Nephron (organoid): ENCODE data around the gene STC2.
A peak's percentile ranks its signal among the peaks of the same experiment; 100 is the strongest.
"Not testable (repeated sequence)": the region's sequence is repeated elsewhere in the genome, so short reads cannot be mapped to it uniquely, and the experiment has no call there.

Source experiments
- H3K27ac Mint-ChIP-seq, 3 experiments: 2 replicates each; pipeline ENCODE4 v1.8.0; 2020; ENCODE audit warnings: mixed read lengths in 3 of 3, mild to moderate bottlenecking in 2 of 3, moderate library complexity in 1 of 3
- H3K27me3 Mint-ChIP-seq: 2 replicates; pipeline ENCODE4 v1.8.0; 2021; ENCODE audit warnings: low read depth, mild to moderate bottlenecking, moderate library complexity, mixed read lengths
- H3K36me3 Mint-ChIP-seq: 2 replicates; pipeline ENCODE4 v1.8.0; 2020; ENCODE audit warnings: low read depth, mixed read lengths
- H3K4me1 Mint-ChIP-seq: 2 replicates; pipeline ENCODE4 v1.8.0; 2020; ENCODE audit warnings: mixed read lengths
- H3K4me3 Mint-ChIP-seq, 3 experiments: 2 replicates each; pipeline ENCODE4 v1.8.0; 2020; ENCODE audit warnings: mild to moderate bottlenecking in 3 of 3, mixed read lengths in 3 of 3, moderate library complexity in 2 of 3
- H3K9me3 Mint-ChIP-seq: 2 replicates; pipeline ENCODE4 v1.8.0; 2020; ENCODE audit warnings: mixed read lengths
- TF ChIP-seq, protein P1 (sequence below), 3 experiments: fragments of 200-600 bp; sonication (generic); IDR thresholded peaks; one replicate each; pipeline ENCODE4 v1.5.0; 2021; ENCODE audit warnings: antibody characterized with exemption in 3 of 3; ENCODE audit not compliant: unreplicated experiment in 3 of 3

STC2 gene

DNA sequence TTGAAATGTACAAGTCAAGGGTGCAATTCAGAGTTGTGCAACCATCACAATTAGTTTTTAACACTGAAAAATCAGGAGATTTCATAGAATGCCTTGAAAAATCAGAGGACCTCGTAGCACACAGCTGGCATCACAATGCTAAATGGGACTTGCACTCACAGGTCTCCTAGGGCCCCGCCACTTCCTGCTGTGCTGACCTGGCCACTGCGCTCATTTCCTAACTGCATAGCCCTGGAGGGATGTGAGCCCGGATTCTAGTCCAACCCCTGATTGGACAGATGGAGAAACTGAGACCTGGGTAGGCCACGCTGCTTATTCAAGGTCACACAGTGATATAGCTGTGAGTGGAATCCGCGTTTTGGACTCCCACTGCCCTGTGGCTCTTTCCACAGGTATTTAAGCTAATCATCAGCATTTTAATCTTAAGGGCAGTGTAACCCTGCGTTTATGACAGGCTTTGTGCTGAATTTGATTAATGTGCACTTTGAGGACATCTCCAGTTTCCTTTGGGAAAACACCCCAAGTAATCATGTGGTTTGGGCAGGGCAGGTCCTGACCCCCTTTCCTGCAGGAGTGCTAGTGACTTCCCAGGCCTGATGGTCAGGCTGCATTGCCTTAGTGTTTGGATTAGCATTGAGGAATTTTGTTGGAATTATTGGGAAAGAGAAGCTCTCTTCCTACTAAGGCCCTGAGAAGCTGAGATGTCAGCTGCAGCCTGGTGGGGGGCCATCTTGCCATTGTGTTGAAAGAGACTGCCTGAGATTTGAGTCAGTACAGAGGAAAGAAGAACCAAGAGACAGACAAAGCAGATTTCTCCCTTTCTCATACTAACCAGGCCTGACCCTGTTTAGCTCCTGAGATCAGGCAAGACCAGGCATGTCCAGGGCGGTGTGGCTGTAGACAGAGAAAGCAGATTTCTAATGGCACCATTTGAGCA is 36.2 kb downstream of the STC2 start:
- peaks cover 3% of the 10 kb centered on the region for H3K9me3 Mint-ChIP-seq
- peaks cover 58% of the 10 kb centered on the region for H3K27me3 Mint-ChIP-seq
- TF ChIP-seq, protein P1, sequence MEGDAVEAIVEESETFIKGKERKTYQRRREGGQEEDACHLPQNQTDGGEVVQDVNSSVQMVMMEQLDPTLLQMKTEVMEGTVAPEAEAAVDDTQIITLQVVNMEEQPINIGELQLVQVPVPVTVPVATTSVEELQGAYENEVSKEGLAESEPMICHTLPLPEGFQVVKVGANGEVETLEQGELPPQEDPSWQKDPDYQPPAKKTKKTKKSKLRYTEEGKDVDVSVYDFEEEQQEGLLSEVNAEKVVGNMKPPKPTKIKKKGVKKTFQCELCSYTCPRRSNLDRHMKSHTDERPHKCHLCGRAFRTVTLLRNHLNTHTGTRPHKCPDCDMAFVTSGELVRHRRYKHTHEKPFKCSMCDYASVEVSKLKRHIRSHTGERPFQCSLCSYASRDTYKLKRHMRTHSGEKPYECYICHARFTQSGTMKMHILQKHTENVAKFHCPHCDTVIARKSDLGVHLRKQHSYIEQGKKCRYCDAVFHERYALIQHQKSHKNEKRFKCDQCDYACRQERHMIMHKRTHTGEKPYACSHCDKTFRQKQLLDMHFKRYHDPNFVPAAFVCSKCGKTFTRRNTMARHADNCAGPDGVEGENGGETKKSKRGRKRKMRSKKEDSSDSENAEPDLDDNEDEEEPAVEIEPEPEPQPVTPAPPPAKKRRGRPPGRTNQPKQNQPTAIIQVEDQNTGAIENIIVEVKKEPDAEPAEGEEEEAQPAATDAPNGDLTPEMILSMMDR (IDR thresholded peaks at IDR 0.05; ENCODE audit: unreplicated experiment in 3 of 3): no peak
- H3K27ac Mint-ChIP-seq: no peak overlapping the region
- no peak overlapping the region for H3K4me3 Mint-ChIP-seq
- no peaks in the 10 kb centered on the region for H3K36me3 Mint-ChIP-seq
- H3K4me1 Mint-ChIP-seq: peaks cover 39% of the 10 kb centered on the region

DNA sequence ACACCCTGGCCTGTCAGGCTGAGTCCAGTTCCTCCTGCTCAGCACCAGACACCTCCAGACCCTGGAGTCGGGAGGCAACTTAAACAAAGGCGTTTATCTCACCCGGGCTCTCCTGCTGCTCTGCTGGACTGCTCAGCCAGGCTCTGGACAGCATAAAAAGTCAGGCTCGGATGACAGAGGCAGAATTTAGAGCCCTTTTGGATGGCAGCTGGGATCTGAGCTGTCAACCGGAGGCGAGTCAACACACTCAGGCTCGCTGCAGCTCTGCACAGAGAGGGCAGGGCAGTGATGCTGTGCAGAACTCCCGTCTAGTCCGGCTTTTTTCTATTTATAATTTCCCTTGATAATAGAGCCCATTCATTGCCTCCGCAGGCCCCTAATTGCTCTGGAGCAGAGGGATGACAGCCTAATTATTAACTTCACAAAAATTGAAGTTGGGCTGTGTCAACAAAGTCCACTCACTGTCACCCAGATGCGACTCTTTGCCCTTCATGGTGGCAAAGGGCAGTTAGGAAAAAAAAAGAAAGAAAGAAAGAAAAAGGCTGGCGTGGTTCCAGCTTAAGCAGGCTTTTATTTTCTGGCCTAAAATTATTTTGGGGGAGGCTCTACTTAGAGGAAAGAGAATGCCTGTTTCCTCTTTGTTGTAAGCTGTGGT is 37.6 kb downstream of the STC2 start:
- H3K9me3 Mint-ChIP-seq: peaks cover 3% of the 10 kb centered on the region
- H3K27me3 Mint-ChIP-seq: peaks cover 65% of the 10 kb centered on the region
- H3K27ac Mint-ChIP-seq: no peak overlapping the region
- H3K4me1 Mint-ChIP-seq: peaks cover 32% of the 10 kb centered on the region
- TF ChIP-seq, protein P1 (IDR thresholded peaks at IDR 0.05; ENCODE audit: unreplicated experiment in 3 of 3): no peak
- H3K4me3 Mint-ChIP-seq: no peak overlapping the region
- no peaks in the 10 kb centered on the region for H3K36me3 Mint-ChIP-seq

- H3K4me3 Mint-ChIP-seq: no peak overlapping the region
- peaks cover 70% of the 10 kb centered on the region for H3K27me3 Mint-ChIP-seq
- no peaks in the 10 kb centered on the region for H3K36me3 Mint-ChIP-seq
- TF ChIP-seq, protein P1 (IDR thresholded peaks at IDR 0.05; ENCODE audit: unreplicated experiment in 3 of 3): no peak
- peaks cover 7% of the 10 kb centered on the region for H3K9me3 Mint-ChIP-seq
- no peak overlapping the region for H3K27ac Mint-ChIP-seq
- H3K4me1 Mint-ChIP-seq: peaks cover 27% of the 10 kb centered on the region
Observed at GRCh38 chr5:173289372-173289771, 38.8 kb downstream of the STC2 start.

DNA sequence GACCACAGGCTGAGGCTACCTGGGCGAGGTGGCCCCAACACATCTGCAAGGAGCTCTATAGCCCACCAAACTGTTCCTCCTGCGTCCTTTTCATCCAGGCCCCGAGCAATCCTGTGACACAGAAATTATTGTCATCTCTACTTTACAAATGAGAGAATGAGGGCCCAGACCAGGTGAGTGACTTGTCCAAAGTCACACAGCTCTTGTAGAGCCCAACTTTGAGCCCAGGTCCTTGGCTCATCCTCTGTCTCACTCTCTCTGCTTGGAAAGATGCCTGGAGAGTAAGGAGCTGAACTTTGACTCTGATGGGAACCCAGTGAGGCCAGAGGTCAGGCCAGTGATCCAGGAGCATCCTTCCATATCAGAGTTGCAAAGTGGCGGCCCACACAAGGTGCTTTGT is 39.6 kb downstream of the STC2 start:
- H3K36me3 Mint-ChIP-seq: no peaks in the 10 kb centered on the region
- peaks cover 7% of the 10 kb centered on the region for H3K9me3 Mint-ChIP-seq
- H3K27ac Mint-ChIP-seq: no peak overlapping the region
- H3K4me3 Mint-ChIP-seq: no peak overlapping the region
- TF ChIP-seq, protein P1 (IDR thresholded peaks at IDR 0.05; ENCODE audit: unreplicated experiment in 3 of 3): no peak
- H3K27me3 Mint-ChIP-seq: peaks cover 70% of the 10 kb centered on the region
- H3K4me1 Mint-ChIP-seq: peaks cover 20% of the 10 kb centered on the region

DNA sequence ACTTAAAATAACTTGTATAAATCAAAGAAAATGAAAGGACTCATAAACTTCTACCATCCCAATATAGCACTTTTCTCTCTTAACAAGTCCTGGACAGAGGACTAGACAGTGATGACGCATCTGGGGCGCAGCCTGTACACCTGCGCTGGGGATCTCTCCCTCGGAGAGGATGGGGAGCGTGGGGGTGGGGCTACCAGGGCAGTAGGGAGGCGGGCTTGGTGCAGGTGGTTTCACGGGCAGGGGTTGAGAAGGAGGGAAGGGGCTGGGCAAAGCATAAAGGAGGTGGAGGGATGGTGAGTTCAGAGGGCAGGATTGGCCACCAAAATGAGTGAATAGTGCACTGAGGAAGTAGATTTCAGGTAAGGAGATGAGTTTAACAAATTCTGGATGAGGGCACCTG is 41.1 kb downstream of the STC2 start:
- Mint-ChIP-seq H3K9me3 (peaks cover 7% of the 10 kb centered on the region), H3K27me3 (peaks cover 83% of the 10 kb centered on the region), H3K27ac (no peak overlapping the region), H3K4me1 (peaks cover 17% of the 10 kb centered on the region), H3K36me3 (no peaks in the 10 kb centered on the region), H3K4me3 (no peak overlapping the region)
- TF ChIP-seq, protein P1 (IDR thresholded peaks at IDR 0.05; ENCODE audit: unreplicated experiment in 3 of 3): no peak

DNA sequence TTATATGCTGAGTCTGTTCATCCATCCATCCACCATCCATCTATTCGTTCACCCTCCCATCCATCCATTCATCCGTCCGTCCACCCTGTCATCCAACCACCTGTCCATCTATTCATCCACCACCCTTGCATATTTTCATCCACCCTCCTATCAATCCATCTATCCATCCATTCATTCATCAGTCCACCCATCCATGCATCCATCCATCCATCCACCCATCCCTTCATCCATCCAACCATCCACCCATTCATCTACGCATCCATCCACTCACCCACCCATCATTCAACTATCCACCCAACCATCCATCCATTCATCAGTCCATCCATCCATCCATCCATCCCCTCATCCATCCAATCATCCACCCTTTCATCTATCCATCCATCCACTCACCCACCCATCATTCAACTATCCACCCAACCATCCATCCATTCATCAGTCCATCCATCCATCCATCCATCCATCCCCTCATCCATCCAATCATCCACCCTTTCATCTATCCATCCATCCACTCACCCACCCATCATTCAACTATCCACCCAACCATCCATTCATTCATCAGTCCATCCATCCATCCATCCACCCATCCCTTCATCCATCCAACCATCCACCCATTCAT is 43.8 kb downstream of the STC2 start:
- not testable (repeated sequence) for H3K4me1 Mint-ChIP-seq, H3K9me3 Mint-ChIP-seq, H3K36me3 Mint-ChIP-seq, H3K27ac Mint-ChIP-seq
- Mint-ChIP-seq H3K4me3 (peak overlapping the region; percentile 6 to 34 (median 19)), H3K27me3 (peaks cover 73% of the 10 kb centered on the region)
